Kidney epithelial cell (primary cell): ENCODE measurements around the gene STMP1. TPM values are rescaled to one million over a fixed set of nuclear protein-coding genes. Genes with fewer than 3 reads are reported as not detected.
"Not testable (repeated sequence)": the region's sequence is repeated elsewhere in the genome, so short reads cannot be mapped to it uniquely, and the experiment has no call there.

Source experiments
- DNase-seq: peaks from one replicate; pipeline ENCODE4 v3.0.0-alpha.2; 2010; ENCODE audit warnings: low read depth
- H3K27me3 ChIP-seq: 2 replicates; pipeline ENCODE4 v1.6.0; 2011; ENCODE audit warnings: low read length; ENCODE audit not compliant: control insufficient read depth, insufficient read depth
- H3K36me3 ChIP-seq: 2 replicates; pipeline ENCODE4 v1.5.1; 2011; ENCODE audit warnings: low read length; ENCODE audit not compliant: control insufficient read depth, insufficient read depth
- H3K4me3 ChIP-seq: 2 replicates; pipeline ENCODE4 v1.5.1; 2011; ENCODE audit warnings: low read depth, mild to moderate bottlenecking, control low read depth, low read length
- CTCF ChIP-seq: IDR thresholded peaks from 2 replicates; pipeline ENCODE4 v1.5.1; 2011; ENCODE audit warnings: mild to moderate bottlenecking, moderate library complexity, low read length, control low read depth, inconsistent platforms; ENCODE audit not compliant: insufficient read depth, poor library complexity, severe bottlenecking
- total RNA-seq: library from RNA; depleted of rRNA; stranded (reverse); fragments of >200 nt; gene quantifications from 2 replicates; pipeline ENCODE4 v1.2.3, GENCODE V29; 2015

Gene STMP1
- total RNA-seq, 1 donor from 2014 or later: 20.2 TPM

GRCh38 chr7:135666846-135667245, 4.5 kb downstream of the STMP1 start:
- no peaks in the 10 kb centered on the region for H3K36me3 ChIP-seq
- H3K4me3 ChIP-seq: no peak overlapping the region
- no peak for TF ChIP-seq CTCF
- H3K27me3 ChIP-seq: no peaks in the 10 kb centered on the region
- DNase-seq: no peak

GRCh38 chr7:135667626-135668025, 5.3 kb downstream of the STMP1 start:
- not testable (repeated sequence) for DNase-seq, H3K36me3 ChIP-seq, H3K27me3 ChIP-seq, H3K4me3 ChIP-seq

GRCh38 chr7:135668852-135669395, 6.6 kb downstream of the STMP1 start:
- DNase-seq, H3K27me3 ChIP-seq, H3K4me3 ChIP-seq, H3K36me3 ChIP-seq: not testable (repeated sequence)

- Histone ChIP-seq H3K36me3 (no peaks in the 10 kb centered on the region), H3K4me3 (no peak overlapping the region), H3K27me3 (no peaks in the 10 kb centered on the region)
- no peak for DNase-seq
- no peak for TF ChIP-seq CTCF
These were observed 7.5 kb downstream of the STMP1 start for GRCh38 chr7:135669774-135670173.

GRCh38 chr7:135670179-135670578, 7.9 kb downstream of the STMP1 start:
- no peak for TF ChIP-seq CTCF
- DNase-seq: no peak

GRCh38 chr7:135672560-135673359, 10.4 kb downstream of the STMP1 start:
- no peaks in the 10 kb centered on the region for H3K36me3 ChIP-seq
- no peak for DNase-seq
- TF ChIP-seq CTCF: peak; percentile 84
- no peaks in the 10 kb centered on the region for H3K27me3 ChIP-seq
- H3K4me3 ChIP-seq: no peak overlapping the region

More at GRCh38 chr7:135670179-135670578, 7.9 kb downstream of the STMP1 start:
- Histone ChIP-seq H3K36me3 (no peaks in the 10 kb centered on the region), H3K4me3 (no peak overlapping the region), H3K27me3 (no peaks in the 10 kb centered on the region)

GRCh38 chr7:135673360-135673706, 11.0 kb downstream of the STMP1 start:
- no peak for DNase-seq
- Histone ChIP-seq H3K27me3 (no peaks in the 10 kb centered on the region), H3K4me3 (no peak overlapping the region), H3K36me3 (no peaks in the 10 kb centered on the region)
- no peak for TF ChIP-seq CTCF
